ENCODE data around the gene ATP8B4.

ATP8B4 gene

GRCh38 chr15:50061503-50061902 lies 57.5 kb downstream of the ATP8B4 start:
- Histone ChIP-seq H3F3A (ENCODE audit: insufficient read depth) (no peaks in the 10 kb centered on the region), H3K36me3 (ENCODE audit: low read length) (no peaks in the 10 kb centered on the region), H4K20me1 (ENCODE audit: low read depth, low read length) (no peaks in the 10 kb centered on the region), H3K9me3 (ENCODE audit: insufficient read depth, low read length) (no peaks in the 10 kb centered on the region), H2AFZ (ENCODE audit: low read depth, low read length, severe bottlenecking) (no peak overlapping the region), H3K27ac (ENCODE audit: low read depth, low read length) (no peak overlapping the region), H3K9me2 (replicated peaks; ENCODE audit: insufficient read depth, low read length) (no peaks in the 10 kb centered on the region), H3K9ac (ENCODE audit: low read length) (no peak overlapping the region), H3K4me2 (ENCODE audit: low read depth, low read length, poor library complexity, severe bottlenecking) (no peak overlapping the region), H3K27me3 (ENCODE audit: low read length) (no peaks in the 10 kb centered on the region), H3K79me2 (ENCODE audit: insufficient read depth, low read length) (no peaks in the 10 kb centered on the region), H3K4me3 (ENCODE audit: insufficient read depth, low read length, poor library complexity, severe bottlenecking) (no peak overlapping the region)
- TF ChIP-seq EZH2phosphoT487 (conservative IDR thresholded peaks at IDR 0.05; ENCODE audit: low read length) (no peak), CTCF (IDR thresholded peaks at IDR 0.05; ENCODE audit: insufficient read depth, low read length, poor library complexity, severe bottlenecking) (no peak)

GRCh38 chr15:50059883-50060282 lies 59.1 kb downstream of the ATP8B4 start:
- H3K9ac ChIP-seq (ENCODE audit: low read length): no peak overlapping the region
- no peaks in the 10 kb centered on the region for H3K9me2 ChIP-seq (replicated peaks; ENCODE audit: insufficient read depth, low read length)
- no peaks in the 10 kb centered on the region for H3K27me3 ChIP-seq (ENCODE audit: low read length)
- no peak for TF ChIP-seq EZH2phosphoT487 (conservative IDR thresholded peaks at IDR 0.05; ENCODE audit: low read length)
- no peak for TF ChIP-seq CTCF (IDR thresholded peaks at IDR 0.05; ENCODE audit: insufficient read depth, low read length, poor library complexity, severe bottlenecking)
- H3K36me3 ChIP-seq (ENCODE audit: low read length): no peaks in the 10 kb centered on the region
- no peak overlapping the region for H3K4me3 ChIP-seq (ENCODE audit: insufficient read depth, low read length, poor library complexity, severe bottlenecking)
- H3F3A ChIP-seq (ENCODE audit: insufficient read depth): no peaks in the 10 kb centered on the region
- no peak overlapping the region for H2AFZ ChIP-seq (ENCODE audit: low read depth, low read length, severe bottlenecking)
- H3K4me2 ChIP-seq (ENCODE audit: low read depth, low read length, poor library complexity, severe bottlenecking): no peak overlapping the region
- H3K79me2 ChIP-seq (ENCODE audit: insufficient read depth, low read length): no peaks in the 10 kb centered on the region
- H4K20me1 ChIP-seq (ENCODE audit: low read depth, low read length): no peaks in the 10 kb centered on the region
- H3K9me3 ChIP-seq (ENCODE audit: insufficient read depth, low read length): no peaks in the 10 kb centered on the region
- no peak overlapping the region for H3K27ac ChIP-seq (ENCODE audit: low read depth, low read length)

GRCh38 chr15:50059203-50059772 lies 59.7 kb downstream of the ATP8B4 start:
- no peaks in the 10 kb centered on the region for H3K27me3 ChIP-seq (ENCODE audit: low read length)
- no peaks in the 10 kb centered on the region for H3K79me2 ChIP-seq (ENCODE audit: insufficient read depth, low read length)
- no peak overlapping the region for H2AFZ ChIP-seq (ENCODE audit: low read depth, low read length, severe bottlenecking)
- no peaks in the 10 kb centered on the region for H3K9me2 ChIP-seq (replicated peaks; ENCODE audit: insufficient read depth, low read length)
- H4K20me1 ChIP-seq (ENCODE audit: low read depth, low read length): no peaks in the 10 kb centered on the region
- no peak overlapping the region for H3K4me2 ChIP-seq (ENCODE audit: low read depth, low read length, poor library complexity, severe bottlenecking)
- H3K9ac ChIP-seq (ENCODE audit: low read length): no peak overlapping the region
- no peaks in the 10 kb centered on the region for H3K36me3 ChIP-seq (ENCODE audit: low read length)
- H3K4me3 ChIP-seq (ENCODE audit: insufficient read depth, low read length, poor library complexity, severe bottlenecking): no peak overlapping the region
- no peaks in the 10 kb centered on the region for H3F3A ChIP-seq (ENCODE audit: insufficient read depth)
- no peaks in the 10 kb centered on the region for H3K9me3 ChIP-seq (ENCODE audit: insufficient read depth, low read length)
- TF ChIP-seq CTCF (IDR thresholded peaks at IDR 0.05; ENCODE audit: insufficient read depth, low read length, poor library complexity, severe bottlenecking) (no peak), EZH2phosphoT487 (conservative IDR thresholded peaks at IDR 0.05; ENCODE audit: low read length) (no peak)
- no peak overlapping the region for H3K27ac ChIP-seq (ENCODE audit: low read depth, low read length)

Measured in SU-DHL-6 (cell line).